ENCODE measurements around the gene KRTAP10-7. TPM values are rescaled to one million over a fixed set of nuclear protein-coding genes. Genes with fewer than 3 reads are reported as not detected.

Gene KRTAP10-7
- total RNA-seq, 1 donor from 2014 or later, result not detected

GRCh38 chr21:44583800-44584147, 16.6 kb upstream of the KRTAP10-7 start:
- Mint-ChIP-seq H3K27me3 (ENCODE audit: insufficient read depth, low read depth) (peaks cover 2% of the 10 kb centered on the region), H3K27ac (no peak overlapping the region), H3K4me3 (no peak overlapping the region), H3K36me3 (no peaks in the 10 kb centered on the region), H3K4me1 (peaks cover 10% of the 10 kb centered on the region), H3K9me3 (peaks cover 27% of the 10 kb centered on the region)
- H3K4me2 ChIP-seq, result no peak overlapping the region
- peaks cover 6% of the 10 kb centered on the region for H3K9me3 ChIP-seq (ENCODE audit: low read depth)
- no peaks in the 10 kb centered on the region for H3K79me2 ChIP-seq (ENCODE audit: low read depth)
- no peak overlapping the region for H3K27ac ChIP-seq
- no peak overlapping the region for H2AFZ ChIP-seq (replicated peaks)
- H3F3A ChIP-seq (ENCODE audit: low read depth), result peaks cover 14% of the 10 kb centered on the region
- H3K4me3 ChIP-seq, result no peak overlapping the region
- no peaks in the 10 kb centered on the region for H3K36me3 ChIP-seq
- H3K4me1 ChIP-seq, result peaks cover 13% of the 10 kb centered on the region
- H3K27me3 ChIP-seq, result no peaks in the 10 kb centered on the region
- no peak for DNase-seq (ENCODE audit: low spot score)
- H4K20me1 ChIP-seq (ENCODE audit: low read depth), result no peaks in the 10 kb centered on the region
- TF ChIP-seq, protein P1, sequence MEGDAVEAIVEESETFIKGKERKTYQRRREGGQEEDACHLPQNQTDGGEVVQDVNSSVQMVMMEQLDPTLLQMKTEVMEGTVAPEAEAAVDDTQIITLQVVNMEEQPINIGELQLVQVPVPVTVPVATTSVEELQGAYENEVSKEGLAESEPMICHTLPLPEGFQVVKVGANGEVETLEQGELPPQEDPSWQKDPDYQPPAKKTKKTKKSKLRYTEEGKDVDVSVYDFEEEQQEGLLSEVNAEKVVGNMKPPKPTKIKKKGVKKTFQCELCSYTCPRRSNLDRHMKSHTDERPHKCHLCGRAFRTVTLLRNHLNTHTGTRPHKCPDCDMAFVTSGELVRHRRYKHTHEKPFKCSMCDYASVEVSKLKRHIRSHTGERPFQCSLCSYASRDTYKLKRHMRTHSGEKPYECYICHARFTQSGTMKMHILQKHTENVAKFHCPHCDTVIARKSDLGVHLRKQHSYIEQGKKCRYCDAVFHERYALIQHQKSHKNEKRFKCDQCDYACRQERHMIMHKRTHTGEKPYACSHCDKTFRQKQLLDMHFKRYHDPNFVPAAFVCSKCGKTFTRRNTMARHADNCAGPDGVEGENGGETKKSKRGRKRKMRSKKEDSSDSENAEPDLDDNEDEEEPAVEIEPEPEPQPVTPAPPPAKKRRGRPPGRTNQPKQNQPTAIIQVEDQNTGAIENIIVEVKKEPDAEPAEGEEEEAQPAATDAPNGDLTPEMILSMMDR (IDR thresholded peaks at IDR 0.05), result no peak
- TF ChIP-seq EZH2phosphoT487 (IDR thresholded peaks at IDR 0.05), result no peak
- no peak for TF ChIP-seq EZH2 (IDR thresholded peaks at IDR 0.05)
- H3K9ac ChIP-seq, result no peak overlapping the region

DNA sequence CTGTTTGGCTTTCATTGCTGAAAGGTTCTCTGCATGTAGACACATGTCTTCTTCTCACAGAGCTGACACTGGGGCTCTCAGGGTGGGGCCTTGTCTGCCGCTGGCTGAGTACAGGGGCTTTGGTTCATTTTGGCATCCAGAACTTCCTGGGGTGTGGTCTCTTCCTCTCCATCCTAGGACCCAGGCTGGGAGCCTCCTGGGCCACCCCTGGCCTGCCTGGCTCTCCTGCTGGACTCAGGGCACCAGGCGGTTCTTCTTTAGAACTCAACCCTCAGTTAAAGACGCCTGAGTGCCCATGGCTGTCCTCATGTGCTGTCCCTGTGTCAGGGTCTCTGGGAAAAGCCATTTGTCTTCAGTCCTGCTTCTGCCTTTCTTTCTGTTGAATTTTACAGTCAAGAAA, 14.5 kb upstream of the KRTAP10-7 start:
- no peak for DNase-seq (ENCODE audit: low spot score)
- Mint-ChIP-seq H3K9me3 (peaks cover 16% of the 10 kb centered on the region), H3K36me3 (no peaks in the 10 kb centered on the region), H3K27ac (no peak overlapping the region), H3K27me3 (ENCODE audit: insufficient read depth, low read depth) (peaks cover 2% of the 10 kb centered on the region), H3K4me1 (peaks cover 14% of the 10 kb centered on the region), H3K4me3 (no peak overlapping the region)
- Histone ChIP-seq H2AFZ (replicated peaks) (no peak overlapping the region), H3K4me3 (no peak overlapping the region), H3K79me2 (ENCODE audit: low read depth) (no peaks in the 10 kb centered on the region), H3K9ac (no peak overlapping the region), H3K27me3 (no peaks in the 10 kb centered on the region), H3K9me3 (ENCODE audit: low read depth) (peaks cover 6% of the 10 kb centered on the region), H4K20me1 (ENCODE audit: low read depth) (no peaks in the 10 kb centered on the region), H3K4me1 (peaks cover 13% of the 10 kb centered on the region), H3K36me3 (no peaks in the 10 kb centered on the region), H3K27ac (no peak overlapping the region), H3K4me2 (no peak overlapping the region), H3F3A (ENCODE audit: low read depth) (peaks cover 14% of the 10 kb centered on the region)
- TF ChIP-seq EZH2phosphoT487 (IDR thresholded peaks at IDR 0.05) (no peak), EZH2 (IDR thresholded peaks at IDR 0.05) (no peak)
- TF ChIP-seq, protein P1 (IDR thresholded peaks at IDR 0.05), result no peak

GRCh38 chr21:44589094-44589493, 11.3 kb upstream of the KRTAP10-7 start:
- H3K9ac ChIP-seq, result no peak overlapping the region
- H3F3A ChIP-seq (ENCODE audit: low read depth), result no peaks in the 10 kb centered on the region
- H3K9me3 ChIP-seq (ENCODE audit: low read depth), result no peaks in the 10 kb centered on the region
- H4K20me1 ChIP-seq (ENCODE audit: low read depth), result no peaks in the 10 kb centered on the region
- DNase-seq (ENCODE audit: low spot score), result no peak
- Mint-ChIP-seq H3K4me1 (peaks cover 15% of the 10 kb centered on the region), H3K9me3 (peaks cover 3% of the 10 kb centered on the region), H3K27me3 (ENCODE audit: insufficient read depth, low read depth) (peaks cover 2% of the 10 kb centered on the region), H3K4me3 (no peak overlapping the region), H3K27ac (no peak overlapping the region), H3K36me3 (no peaks in the 10 kb centered on the region)
- H3K27me3 ChIP-seq, result no peaks in the 10 kb centered on the region
- peaks cover 5% of the 10 kb centered on the region for H3K4me1 ChIP-seq
- TF ChIP-seq EZH2 (IDR thresholded peaks at IDR 0.05) (no peak), EZH2phosphoT487 (IDR thresholded peaks at IDR 0.05) (no peak)
- TF ChIP-seq, protein P1 (IDR thresholded peaks at IDR 0.05), result no peak
- H3K79me2 ChIP-seq (ENCODE audit: low read depth), result no peaks in the 10 kb centered on the region
- no peak overlapping the region for H3K27ac ChIP-seq
- no peak overlapping the region for H3K4me3 ChIP-seq
- no peaks in the 10 kb centered on the region for H3K36me3 ChIP-seq
- H2AFZ ChIP-seq (replicated peaks), result no peak overlapping the region
- no peak overlapping the region for H3K4me2 ChIP-seq
